ENCODE results near the gene CTSE.

DNA sequence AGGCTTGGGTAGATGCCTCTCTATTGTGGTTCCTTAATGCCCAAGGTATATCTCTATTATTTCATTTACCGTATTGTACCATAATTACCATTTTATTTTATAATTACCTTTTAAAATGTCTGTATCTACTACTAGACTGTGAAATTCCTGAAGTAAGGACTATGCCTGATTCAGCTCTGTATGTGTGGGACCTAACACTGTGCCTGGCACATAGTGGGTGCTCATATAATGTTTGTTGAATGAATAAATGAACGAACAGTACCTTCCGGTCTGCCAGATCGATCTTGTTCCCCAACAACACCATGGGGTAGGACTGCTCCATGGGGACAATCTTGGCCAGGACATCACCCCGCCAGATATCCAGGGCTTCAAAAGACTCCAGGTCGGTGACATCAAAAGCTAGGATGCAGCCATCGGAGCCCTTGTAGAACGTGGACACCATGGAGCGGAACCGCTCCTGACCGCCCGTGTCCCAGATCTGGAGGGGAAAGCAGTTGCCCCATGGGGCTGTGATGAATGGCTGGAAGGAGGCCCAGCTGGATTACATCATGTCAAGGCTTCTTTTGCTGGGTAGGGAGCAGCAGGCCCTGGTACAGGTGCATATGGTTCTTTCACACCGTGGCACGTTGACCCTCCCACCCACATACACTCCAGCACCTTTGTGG, 31.3 kb downstream of the CTSE start:
- TF ChIP-seq CTCF (IDR thresholded peaks at IDR 0.05) (no peak), POLR2A (IDR thresholded peaks at IDR 0.05) (no peak), POLR2AphosphoS5 (IDR thresholded peaks at IDR 0.05) (no peak)

Measured in prostate gland (tissue), 2 donors.